Activated naive CD4-positive, alpha-beta T cell treated with Interleukin-2 at 50 U/mL for 16 hours (primary cell): ENCODE results near the gene LINC01488.

Experiments
- DNase-seq: peaks from one replicate; pipeline ENCODE4 v3.0.0-alpha.2; 2020

Gene LINC01488

GRCh38 chr11:69513196-69513595, 31.7 kb downstream of the LINC01488 start:
- DNase-seq: no peak

- DNase-seq: no peak
These were observed 32.3 kb downstream of the LINC01488 start for GRCh38 chr11:69513663-69514224.

- no peak for DNase-seq
These were observed 33.3 kb downstream of the LINC01488 start for GRCh38 chr11:69514771-69515170.

GRCh38 chr11:69515271-69516245, 34.1 kb downstream of the LINC01488 start:
- no peak for DNase-seq

- no peak for DNase-seq
These were observed 35.1 kb downstream of the LINC01488 start for GRCh38 chr11:69516526-69516925.

GRCh38 chr11:69518081-69518950, 36.9 kb downstream of the LINC01488 start:
- DNase-seq: no peak

GRCh38 chr11:69520186-69520916, 38.9 kb downstream of the LINC01488 start:
- no peak for DNase-seq

GRCh38 chr11:69521457-69521856, 40.0 kb downstream of the LINC01488 start:
- no peak for DNase-seq

- no peak for DNase-seq
These were observed 42.0 kb downstream of the LINC01488 start for GRCh38 chr11:69523453-69523852.

- no peak for DNase-seq
These were observed 42.9 kb downstream of the LINC01488 start for GRCh38 chr11:69524291-69524882.

GRCh38 chr11:69524991-69525411, 43.5 kb downstream of the LINC01488 start:
- no peak for DNase-seq

- DNase-seq: no peak
These were observed 44.3 kb downstream of the LINC01488 start for GRCh38 chr11:69525516-69526452.

- no peak for DNase-seq
These were observed 45.0 kb downstream of the LINC01488 start for GRCh38 chr11:69526453-69526810.

GRCh38 chr11:69529001-69529400, 47.5 kb downstream of the LINC01488 start:
- DNase-seq: no peak

- no peak for DNase-seq
These were observed 49.0 kb downstream of the LINC01488 start for GRCh38 chr11:69530278-69531070.

- DNase-seq: no peak
These were observed 49.7 kb downstream of the LINC01488 start for GRCh38 chr11:69531071-69531716.

- DNase-seq: no peak
These were observed 50.2 kb downstream of the LINC01488 start for GRCh38 chr11:69531717-69532088.

- DNase-seq: no peak
These were observed 52.1 kb downstream of the LINC01488 start for GRCh38 chr11:69533296-69534165.

GRCh38 chr11:69534166-69534530, 52.7 kb downstream of the LINC01488 start:
- no peak for DNase-seq
